DMS153 treated with DMSO at 0.1 percent for 48 hours (cell line): ENCODE data around the gene ASGR1.

ENCODE experiments used
- DNase-seq: peaks from one replicate; lab custom pipeline; 2025; ENCODE audit not compliant: unreplicated experiment; lab: John Stamatoyannopoulos, UW

Gene ASGR1

GRCh38 chr17:7216242-7217112 is 37.3 kb upstream of the ASGR1 start:
- no peak for DNase-seq

GRCh38 chr17:7215652-7216180 is 36.5 kb upstream of the ASGR1 start:
- no peak for DNase-seq

- no peak for DNase-seq
These were observed 36.0 kb upstream of the ASGR1 start for GRCh38 chr17:7215136-7215638.

GRCh38 chr17:7214300-7215135 is 35.3 kb upstream of the ASGR1 start:
- peak; percentile 84 for DNase-seq

GRCh38 chr17:7213895-7214299 is 34.7 kb upstream of the ASGR1 start:
- peak; percentile 84 for DNase-seq

- DNase-seq: no peak
These were observed 32.5 kb upstream of the ASGR1 start for GRCh38 chr17:7211491-7212273.

GRCh38 chr17:7208754-7209460 is 29.7 kb upstream of the ASGR1 start:
- no peak for DNase-seq

- DNase-seq: no peak
These were observed 28.9 kb upstream of the ASGR1 start for GRCh38 chr17:7208027-7208571.

GRCh38 chr17:7207120-7208001 is 28.2 kb upstream of the ASGR1 start:
- no peak for DNase-seq

- no peak for DNase-seq
These were observed 26.4 kb upstream of the ASGR1 start for GRCh38 chr17:7205561-7205960.

- peak; percentile 20 for DNase-seq
These were observed 25.8 kb upstream of the ASGR1 start for GRCh38 chr17:7204828-7205461.

GRCh38 chr17:7204336-7204735 is 25.2 kb upstream of the ASGR1 start:
- DNase-seq: no peak

- no peak for DNase-seq
These were observed 24.2 kb upstream of the ASGR1 start for GRCh38 chr17:7203391-7203790.

- no peak for DNase-seq
These were observed 17.7 kb upstream of the ASGR1 start for GRCh38 chr17:7196651-7197401.

GRCh38 chr17:7195971-7196370 is 16.8 kb upstream of the ASGR1 start:
- no peak for DNase-seq

- no peak for DNase-seq
These were observed 13.2 kb upstream of the ASGR1 start for GRCh38 chr17:7192271-7192937.

GRCh38 chr17:7191571-7192270 is 12.6 kb upstream of the ASGR1 start:
- DNase-seq: no peak
